GM19397 (cell line): ENCODE results near the gene IKZF3.
"Not testable (repeated sequence)": the region's sequence is repeated elsewhere in the genome, so short reads cannot be mapped to it uniquely, and the experiment has no call there.

Source experiments
- ATAC-seq: cut with Tn5 transposase; IDR thresholded peaks from one replicate; pipeline ENCODE4 v1.9.1; 2021; ENCODE audit warnings: mild to moderate bottlenecking, moderate library complexity; ENCODE audit not compliant: unreplicated experiment

Gene IKZF3

DNA sequence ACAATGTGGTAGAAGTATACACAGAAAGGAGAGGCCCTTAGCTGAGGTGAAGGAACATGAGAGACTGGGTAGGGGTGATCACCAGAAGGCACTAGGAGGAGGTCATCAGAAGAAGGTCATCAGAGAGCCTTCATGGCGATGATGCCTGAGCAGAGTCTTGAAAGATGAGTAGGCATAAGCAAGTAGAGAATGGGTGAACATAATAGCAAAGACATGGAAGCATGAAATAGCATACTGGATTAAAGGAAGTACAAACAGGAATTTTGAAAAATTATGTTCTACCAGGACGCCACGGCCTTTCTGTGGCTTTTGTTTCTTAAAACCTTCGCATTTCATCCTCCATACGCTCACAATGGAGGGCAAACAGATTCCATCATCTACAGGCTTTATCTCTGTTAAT is 2.9 kb downstream of the IKZF3 start:
- ATAC-seq = no peak

DNA sequence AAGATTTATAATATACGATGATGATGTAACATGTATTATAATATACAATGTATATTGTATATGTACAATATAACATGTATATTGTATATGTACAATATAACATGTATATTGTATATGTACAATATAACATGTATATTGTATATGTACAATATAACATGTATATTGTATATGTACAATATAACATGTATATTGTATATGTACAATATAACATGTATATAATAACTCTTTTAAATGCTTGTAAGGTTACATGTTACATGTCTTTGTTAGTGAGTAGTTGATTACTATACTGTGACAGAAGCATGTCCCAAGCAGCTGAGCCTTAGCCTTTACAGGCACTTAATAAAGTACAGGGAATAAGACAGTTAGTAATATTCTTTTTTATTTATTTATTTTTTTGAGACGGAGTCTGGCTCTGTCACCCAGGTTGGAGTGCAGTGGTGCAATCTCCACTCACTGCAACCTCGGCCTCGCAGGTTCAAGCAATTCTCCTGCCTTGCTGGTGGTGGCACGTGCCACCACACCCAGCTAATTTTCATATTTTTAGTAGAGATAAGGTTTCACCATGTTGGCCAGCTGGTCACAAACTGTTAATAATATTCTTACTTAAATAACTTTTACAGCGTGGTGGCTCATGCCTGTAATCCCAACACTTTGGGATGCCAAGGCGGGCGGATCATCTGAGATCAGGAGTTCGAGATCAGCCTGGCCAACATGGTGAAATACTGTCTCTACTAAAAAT is 8.0 kb downstream of the IKZF3 start:
- ATAC-seq = not testable (repeated sequence)

- no peak for ATAC-seq
Observed at GRCh38 chr17:39854909-39855308, 9.2 kb downstream of the IKZF3 start.

DNA sequence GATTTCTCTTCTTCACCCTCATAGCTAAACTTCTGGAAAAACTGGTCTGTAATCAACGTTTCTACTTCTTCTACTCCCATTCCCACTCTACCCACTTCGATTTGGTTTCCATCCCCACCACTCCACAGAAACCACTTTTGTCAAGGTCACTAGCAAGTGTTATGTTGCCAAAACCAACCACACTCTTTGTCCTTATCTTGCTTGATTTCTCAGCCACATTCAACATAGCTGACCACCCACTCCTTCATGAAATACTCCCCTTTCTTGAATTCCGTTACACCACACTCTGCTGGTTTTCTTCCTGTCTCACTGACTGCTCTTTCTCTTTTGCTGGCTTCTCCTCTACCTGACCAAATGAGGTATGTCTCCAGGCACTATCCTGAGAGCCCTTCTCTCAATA is 11.9 kb downstream of the IKZF3 start:
- no peak for ATAC-seq

DNA sequence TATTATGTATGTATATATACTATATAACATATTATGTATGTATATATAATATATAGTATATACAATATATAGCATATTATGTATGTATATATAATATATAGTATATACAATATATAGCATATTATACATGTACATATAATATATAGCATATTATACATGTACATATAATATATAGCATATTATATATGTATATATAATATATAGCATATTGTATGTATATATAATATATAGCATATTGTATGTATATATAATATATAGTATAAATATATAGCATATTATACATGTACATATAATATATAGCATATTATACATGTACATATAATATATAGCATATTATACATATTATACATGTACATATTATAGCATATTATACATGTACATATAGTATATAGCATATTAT is 13.9 kb downstream of the IKZF3 start:
- not testable (repeated sequence) for ATAC-seq

- no peak for ATAC-seq
Observed at GRCh38 chr17:39848600-39848999, 15.5 kb downstream of the IKZF3 start.

- ATAC-seq = no peak
Observed at GRCh38 chr17:39846205-39846604, 17.9 kb downstream of the IKZF3 start.

- ATAC-seq = no peak
Observed at GRCh38 chr17:39845052-39845846, 18.9 kb downstream of the IKZF3 start.

DNA sequence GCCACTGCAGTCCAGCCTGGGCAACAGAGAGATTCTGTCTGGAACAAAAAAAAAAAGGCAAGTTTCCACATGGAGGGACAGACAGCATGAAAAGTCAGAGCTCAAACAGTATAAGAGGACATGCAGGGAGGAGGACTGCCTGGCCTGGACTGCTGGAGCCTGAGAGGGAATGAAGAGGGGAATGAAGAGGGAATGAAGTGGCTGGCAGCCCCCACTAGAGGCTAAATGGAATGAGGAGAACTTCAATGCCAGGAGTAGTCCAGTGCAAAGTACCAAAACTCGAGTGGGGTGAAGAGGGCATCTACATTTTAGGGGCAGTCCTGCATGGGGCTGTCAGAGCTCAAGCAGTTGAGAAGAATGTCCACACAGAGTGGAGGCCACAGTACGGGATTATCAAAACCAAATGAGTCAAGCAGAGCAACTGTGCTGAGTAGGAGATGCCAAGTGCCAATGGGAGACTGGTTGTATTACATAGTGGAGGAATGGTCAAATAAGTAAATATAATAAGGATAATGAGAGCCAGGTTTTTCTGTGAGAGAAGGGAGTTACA is 22.9 kb downstream of the IKZF3 start:
- ATAC-seq = no peak

DNA sequence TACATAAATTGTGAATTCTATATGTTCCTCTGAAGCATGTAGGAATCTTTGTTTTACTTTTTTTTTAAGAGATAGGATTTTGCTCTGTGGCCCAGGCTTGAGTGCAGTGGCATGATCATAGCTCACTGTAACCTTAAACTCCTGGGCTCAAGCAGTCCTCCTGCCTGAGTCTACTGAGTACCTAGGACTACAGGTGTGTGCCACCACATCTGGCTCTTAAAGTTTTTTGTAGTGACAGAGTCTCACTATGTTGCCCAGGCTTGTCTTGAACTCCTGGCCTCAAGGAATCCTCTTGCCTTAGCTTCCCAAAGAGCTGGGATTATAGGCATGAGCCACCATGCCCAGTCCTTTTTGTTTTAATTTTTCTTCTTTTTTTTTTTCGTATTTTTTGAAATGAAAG is 25.3 kb downstream of the IKZF3 start:
- ATAC-seq = no peak

DNA sequence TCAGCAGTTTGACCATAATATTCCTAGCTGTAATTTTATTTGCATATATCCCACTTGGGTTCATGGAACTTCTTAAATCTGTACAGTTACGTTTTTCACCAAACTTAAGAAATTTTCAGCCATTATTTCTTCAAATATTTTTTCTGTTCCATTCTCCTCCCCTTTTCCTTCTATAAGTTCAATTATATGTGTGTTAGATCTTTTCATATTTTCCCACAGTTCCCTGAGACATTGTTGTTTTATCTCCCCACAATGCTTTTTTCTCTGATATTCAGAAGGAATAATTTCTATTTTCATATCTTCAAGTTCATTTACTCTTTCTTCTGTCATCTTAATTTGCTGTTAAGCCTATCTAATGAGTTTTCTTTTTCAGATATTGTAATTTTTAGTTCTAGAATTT is 26.1 kb downstream of the IKZF3 start:
- no peak for ATAC-seq

DNA sequence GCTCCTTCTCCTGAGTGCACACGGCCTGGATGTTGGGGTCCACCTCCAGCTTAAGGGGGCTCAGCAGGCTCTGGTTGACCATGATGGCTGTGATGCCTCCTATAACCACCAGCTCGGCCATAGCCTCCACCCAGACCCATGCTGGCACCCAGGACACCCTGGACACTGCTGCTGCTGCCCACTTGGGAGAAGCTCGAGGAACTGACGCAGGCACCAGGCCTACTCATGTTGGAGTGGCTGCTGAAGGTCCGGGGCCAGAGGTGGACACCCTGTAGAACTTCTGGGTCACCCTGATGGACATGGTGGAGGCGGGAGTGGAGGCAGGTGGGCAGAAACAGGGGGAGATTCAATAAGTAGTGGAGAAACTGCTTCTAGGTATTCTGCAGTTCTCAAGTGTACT is 28.0 kb downstream of the IKZF3 start:
- ATAC-seq = no peak

GRCh38 chr17:39835038-39835786 is 28.9 kb downstream of the IKZF3 start:
- ATAC-seq = no peak

DNA sequence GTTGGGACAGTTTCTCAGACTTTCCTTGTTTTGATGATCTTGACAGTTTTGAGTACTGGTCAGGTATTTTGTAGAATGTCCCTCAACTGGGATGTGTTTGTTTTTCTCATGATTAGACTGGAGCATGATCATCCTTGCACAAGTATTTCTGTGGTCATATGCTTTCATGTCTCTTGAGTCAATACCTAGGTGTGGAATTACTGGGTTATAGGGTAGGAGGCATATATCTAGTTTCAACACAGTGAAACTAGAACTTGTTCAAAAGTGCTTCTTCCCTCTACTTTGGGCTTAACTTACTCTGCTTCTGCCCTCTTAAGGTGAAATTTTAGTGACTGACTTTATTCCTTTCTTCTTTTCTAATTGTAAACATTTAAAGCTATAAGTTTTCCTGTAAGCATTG is 30.1 kb downstream of the IKZF3 start:
- no peak for ATAC-seq

- no peak for ATAC-seq
Observed at GRCh38 chr17:39831588-39831987, 32.5 kb downstream of the IKZF3 start.

DNA sequence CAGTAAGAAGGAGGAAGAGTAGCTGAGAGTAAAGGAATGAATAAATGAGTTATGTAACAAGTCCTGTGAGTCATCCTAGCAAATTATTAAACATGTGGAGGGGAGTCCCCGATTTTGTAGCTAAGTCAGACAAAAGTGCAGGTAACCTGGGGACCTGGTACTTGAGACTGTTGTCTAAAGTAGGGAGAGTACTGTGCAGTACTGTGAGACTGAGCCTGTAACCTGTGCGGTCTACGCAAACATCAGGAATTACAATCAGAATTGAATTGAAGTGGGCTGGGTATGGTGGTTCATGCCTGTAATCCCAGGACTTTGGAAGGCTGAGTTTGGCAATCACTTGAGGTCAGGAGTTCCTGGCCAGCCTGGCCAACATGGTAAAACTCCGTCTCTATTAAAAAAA is 35.7 kb downstream of the IKZF3 start:
- no peak for ATAC-seq

DNA sequence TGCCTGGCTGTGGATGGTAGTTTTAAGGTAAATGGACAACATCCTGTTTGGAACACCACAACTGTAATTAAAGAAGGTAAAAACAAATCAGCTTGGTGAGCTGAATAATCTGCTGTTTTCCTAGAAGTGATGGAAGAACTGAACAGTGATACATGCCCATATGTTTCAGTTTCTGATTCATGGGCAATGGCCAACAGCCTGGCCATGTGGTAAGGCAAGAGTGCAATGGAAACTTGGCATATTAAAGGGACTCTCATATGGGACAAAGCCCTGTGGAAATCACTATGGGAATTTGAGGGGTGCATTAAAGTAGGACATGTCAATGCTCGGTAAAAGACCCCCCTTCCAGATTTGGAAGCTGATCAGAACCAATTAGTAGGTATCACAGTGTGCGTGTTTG is 37.8 kb downstream of the IKZF3 start:
- ATAC-seq = no peak

DNA sequence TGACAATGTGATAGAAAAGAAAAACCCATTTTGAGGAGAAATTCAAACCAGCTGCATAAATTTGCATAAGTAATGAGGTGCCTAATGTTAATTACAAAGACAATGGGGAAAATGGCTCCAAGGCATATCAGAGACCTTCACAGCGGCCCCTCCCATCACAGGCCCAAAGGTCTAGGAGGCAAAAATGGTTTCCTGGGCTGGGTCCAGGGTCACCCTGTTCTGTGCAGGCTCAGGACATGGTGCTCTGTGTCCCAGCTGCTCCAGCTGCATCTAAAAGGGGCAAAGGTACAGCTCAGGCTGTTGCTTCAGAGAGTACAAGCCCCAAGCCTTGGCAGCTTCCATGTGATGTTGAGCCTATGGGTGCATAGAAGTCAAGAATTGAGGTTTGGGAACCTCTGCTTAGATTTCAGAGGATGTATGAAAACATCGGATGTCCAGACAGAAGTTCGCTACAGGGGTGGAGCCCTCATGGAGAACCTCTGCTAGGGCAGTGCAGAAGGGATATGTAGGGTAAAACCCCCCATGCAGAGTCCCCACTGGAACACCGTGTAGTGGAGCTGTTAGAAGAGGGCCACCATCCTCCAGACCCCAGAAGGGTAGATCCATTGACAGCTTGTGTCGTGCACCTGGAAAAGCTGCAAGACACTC is 40.6 kb downstream of the IKZF3 start:
- ATAC-seq = no peak

GRCh38 chr17:39822051-39822451 is 42.1 kb downstream of the IKZF3 start:
- no peak for ATAC-seq

DNA sequence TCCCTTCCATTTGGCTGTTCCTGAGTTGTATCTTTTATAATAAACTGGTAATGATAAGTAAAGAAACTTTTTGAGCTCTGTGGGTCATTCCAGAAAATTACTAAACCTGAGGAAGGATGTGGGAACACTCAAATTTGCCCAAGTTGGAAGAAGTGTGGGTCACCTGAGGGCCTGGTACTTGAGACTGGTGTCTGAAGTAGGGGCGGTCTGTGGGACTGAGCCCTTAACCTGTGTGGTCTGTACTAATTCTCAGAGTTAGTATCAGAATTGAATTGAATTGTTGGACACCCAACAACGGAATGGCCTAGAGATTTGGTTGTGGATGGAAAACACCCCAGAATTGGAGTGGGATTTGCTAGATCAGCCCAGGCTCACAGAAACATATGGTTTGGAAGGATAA is 43.1 kb downstream of the IKZF3 start:
- no peak for ATAC-seq

DNA sequence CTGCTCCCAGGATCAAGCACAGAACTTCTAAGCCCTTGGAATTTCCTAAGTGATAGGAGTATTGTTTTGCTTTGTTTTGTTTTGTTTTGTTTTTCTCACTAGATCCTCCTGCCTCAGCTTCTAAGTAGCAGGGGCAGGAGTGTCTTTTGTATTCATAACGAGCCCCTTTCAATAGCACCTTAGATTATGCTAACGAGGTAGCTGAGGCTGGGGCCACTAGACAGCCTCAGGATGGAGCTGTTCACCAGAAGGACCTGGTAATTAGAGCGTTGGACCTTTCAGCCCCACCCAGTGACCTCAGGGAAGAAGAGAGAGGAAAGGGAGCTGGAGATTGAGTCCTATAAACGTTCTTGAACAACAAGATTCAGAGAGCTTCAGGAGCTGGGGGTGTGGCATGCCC is 43.6 kb downstream of the IKZF3 start:
- ATAC-seq = no peak
